HepG2 (cell line): Measurements from ENCODE around the gene EFS. TPM values are rescaled to one million over a fixed set of nuclear protein-coding genes. Genes with fewer than 3 reads are reported as not detected.
A peak's percentile ranks its signal among the peaks of the same experiment; 100 is the strongest.

ENCODE experiments used
- FOSL1 ChIP-seq: sonication (generic); formaldehyde crosslinking; IDR thresholded peaks from 2 replicates; pipeline ENCODE4 v1.9.0; 2021; ENCODE audit warnings: missing genetic modification reagents, borderline replicate concordance
- NFE2L2 ChIP-seq: fragments of 150-350 bp; IDR thresholded peaks from 2 replicates; pipeline ENCODE4 v1.6.1; 2014; ENCODE audit warnings: low read length
- NR2F6 ChIP-seq, 2 experiments: IDR thresholded peaks; 2 replicates each; pipeline ENCODE4 v1.6.1; 2016; ENCODE audit warnings: antibody characterized with exemption in 1 of 2, mild to moderate bottlenecking in 1 of 2
- RBM39 ChIP-seq: fragments of 200-400 bp; formaldehyde crosslinking; IDR thresholded peaks from one replicate; pipeline ENCODE4 v1.6.1; 2018; ENCODE audit warnings: antibody characterized with exemption, mild to moderate bottlenecking, low read depth, low read length; ENCODE audit not compliant: poor library complexity, severe bottlenecking
- ZFP36 ChIP-seq: fragments of 150-350 bp; IDR thresholded peaks from 2 replicates; pipeline ENCODE4 v1.6.1; 2018; ENCODE audit warnings: borderline replicate concordance, low read length, low read depth; ENCODE audit not compliant: partially characterized antibody
- ZNF430 ChIP-seq: sonication (generic); formaldehyde crosslinking; IDR thresholded peaks from 2 replicates; pipeline ENCODE4 v1.9.0; 2021; ENCODE audit warnings: mild to moderate bottlenecking, missing genetic modification reagents
- ZNF557 ChIP-seq: sonication (generic); formaldehyde crosslinking; IDR thresholded peaks from 2 replicates; pipeline ENCODE4 v1.4.0; 2020; ENCODE audit warnings: missing genetic modification reagents
- ZNF691 ChIP-seq: sonication (generic); formaldehyde crosslinking; IDR thresholded peaks from 2 replicates; pipeline ENCODE4 v1.4.0; 2020; ENCODE audit warnings: missing genetic modification reagents, low read depth, mild to moderate bottlenecking, borderline replicate concordance
- ZNF800 ChIP-seq: sonication (generic); formaldehyde crosslinking; IDR thresholded peaks from 2 replicates; pipeline ENCODE4 v1.4.0; 2020; ENCODE audit warnings: missing genetic modification reagents
- ZNF839 ChIP-seq: sonication (generic); formaldehyde crosslinking; IDR thresholded peaks from 2 replicates; pipeline ENCODE4 v1.4.0; 2020; ENCODE audit warnings: missing genetic modification reagents, mild to moderate bottlenecking, borderline replicate concordance
- polyA plus RNA-seq, 8 experiments: library from polyadenylated mRNA; depleted of rRNA in 3 of 8; stranded (reverse) in 7 of 8; unstranded in 1 of 8; fragments of >200 nt; fragmentation: Illumina TruSeq in 4 of 8; extraction: Trizol in 4 of 8; gene quantifications; 2 replicates each; pipeline versions ENCODE4 v1.2.1 to v1.2.3, GENCODE V29; 2011 to 2016; ENCODE audit warnings: low read depth in 4 of 8, missing spikeins in 1 of 8, mixed read lengths in 1 of 8; ENCODE audit not compliant: insufficient read depth in 1 of 8
- total RNA-seq, 5 experiments: library from RNA; depleted of rRNA; stranded (reverse); fragments of >200 nt; fragmentation: Illumina TruSeq; extraction: Trizol; gene quantifications; 2 replicates each; pipeline ENCODE4 v1.2.3, GENCODE V29; 2016; ENCODE audit warnings: low read depth in 1 of 5
- TF ChIP-seq, protein P1 (sequence below): sonication (generic); formaldehyde crosslinking; IDR thresholded peaks from 2 replicates; pipeline ENCODE4 v1.5.1; 2020; ENCODE audit warnings: mild to moderate bottlenecking, missing genetic modification reagents, moderate library complexity
- TF ChIP-seq, protein P2 (sequence below): sonication (generic); formaldehyde crosslinking; IDR thresholded peaks from 2 replicates; pipeline ENCODE4 v1.9.0; 2022; ENCODE audit warnings: low read depth, missing genetic modification reagents
- TF ChIP-seq, protein P3 (sequence below): fragments of 450-650 bp; IDR thresholded peaks from 2 replicates; pipeline ENCODE4 v1.6.1; 2017; ENCODE audit warnings: mild to moderate bottlenecking
- TF ChIP-seq, protein P4 (sequence below): sonication (generic); formaldehyde crosslinking; IDR thresholded peaks from 2 replicates; pipeline ENCODE4 v1.5.0; 2020; ENCODE audit warnings: mild to moderate bottlenecking, missing genetic modification reagents

Gene EFS
- total and polyA plus RNA-seq, 2 of the 13 experiments (the other 11 are each of a cell fraction or from before 2014, with no cell fraction given): not detected

DNA sequence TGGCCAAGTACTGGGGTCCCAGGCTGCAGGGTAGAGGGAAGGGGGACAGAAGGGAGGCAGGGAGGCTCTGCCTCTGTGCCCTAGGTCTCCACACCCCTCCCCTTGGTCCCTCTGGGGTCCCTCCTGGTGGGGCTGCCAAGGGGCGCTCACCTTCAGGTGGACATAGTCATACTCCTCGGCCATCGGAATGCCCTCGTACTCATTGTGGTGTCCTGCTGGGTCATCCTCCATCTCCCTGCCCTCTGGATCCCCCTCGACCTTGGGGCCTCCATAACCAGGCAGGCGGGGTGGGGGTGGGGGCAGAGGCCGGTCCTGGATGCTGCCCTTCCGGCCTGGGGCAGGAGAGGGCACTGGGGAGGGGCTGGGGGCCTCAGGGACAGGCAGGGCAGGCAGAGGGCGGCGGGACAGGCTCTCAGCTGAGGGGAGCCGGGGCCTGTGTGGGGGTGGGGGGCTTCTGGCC lies 5.8 kb downstream of the EFS start (continued):
- TF ChIP-seq, protein P1, sequence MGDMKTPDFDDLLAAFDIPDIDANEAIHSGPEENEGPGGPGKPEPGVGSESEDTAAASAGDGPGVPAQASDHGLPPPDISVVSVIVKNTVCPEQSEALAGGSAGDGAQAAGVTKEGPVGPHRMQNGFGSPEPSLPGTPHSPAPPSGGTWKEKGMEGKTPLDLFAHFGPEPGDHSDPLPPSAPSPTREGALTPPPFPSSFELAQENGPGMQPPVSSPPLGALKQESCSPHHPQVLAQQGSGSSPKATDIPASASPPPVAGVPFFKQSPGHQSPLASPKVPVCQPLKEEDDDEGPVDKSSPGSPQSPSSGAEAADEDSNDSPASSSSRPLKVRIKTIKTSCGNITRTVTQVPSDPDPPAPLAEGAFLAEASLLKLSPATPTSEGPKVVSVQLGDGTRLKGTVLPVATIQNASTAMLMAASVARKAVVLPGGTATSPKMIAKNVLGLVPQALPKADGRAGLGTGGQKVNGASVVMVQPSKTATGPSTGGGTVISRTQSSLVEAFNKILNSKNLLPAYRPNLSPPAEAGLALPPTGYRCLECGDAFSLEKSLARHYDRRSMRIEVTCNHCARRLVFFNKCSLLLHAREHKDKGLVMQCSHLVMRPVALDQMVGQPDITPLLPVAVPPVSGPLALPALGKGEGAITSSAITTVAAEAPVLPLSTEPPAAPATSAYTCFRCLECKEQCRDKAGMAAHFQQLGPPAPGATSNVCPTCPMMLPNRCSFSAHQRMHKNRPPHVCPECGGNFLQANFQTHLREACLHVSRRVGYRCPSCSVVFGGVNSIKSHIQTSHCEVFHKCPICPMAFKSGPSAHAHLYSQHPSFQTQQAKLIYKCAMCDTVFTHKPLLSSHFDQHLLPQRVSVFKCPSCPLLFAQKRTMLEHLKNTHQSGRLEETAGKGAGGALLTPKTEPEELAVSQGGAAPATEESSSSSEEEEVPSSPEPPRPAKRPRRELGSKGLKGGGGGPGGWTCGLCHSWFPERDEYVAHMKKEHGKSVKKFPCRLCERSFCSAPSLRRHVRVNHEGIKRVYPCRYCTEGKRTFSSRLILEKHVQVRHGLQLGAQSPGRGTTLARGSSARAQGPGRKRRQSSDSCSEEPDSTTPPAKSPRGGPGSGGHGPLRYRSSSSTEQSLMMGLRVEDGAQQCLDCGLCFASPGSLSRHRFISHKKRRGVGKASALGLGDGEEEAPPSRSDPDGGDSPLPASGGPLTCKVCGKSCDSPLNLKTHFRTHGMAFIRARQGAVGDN (CRISPR knock-in tag): peak; percentile 19; the same call in 1 of the 2 replicates
- TF ChIP-seq ZFP36 (no peak), ZNF800 (no peak), NR2F6 (IDR thresholded peaks at IDR 0.05) (0 out of 2 replicates have a peak, but pooled peaks have one; percentile 16), NR2F6 (CRISPR knock-in tag; IDR thresholded peaks at IDR 0.05) (no peak), RBM39 (no peak), ZNF691 (no peak), ZNF430 (CRISPR knock-in tag) (0 out of 2 replicates have a peak, but pooled peaks have one; percentile 31), FOSL1 (CRISPR knock-in tag) (no peak), ZNF839 (CRISPR knock-in tag) (peak; percentile 85; the same call in 1 of the 2 replicates), ZNF557 (CRISPR knock-in tag) (no peak), NFE2L2 (no peak)
- TF ChIP-seq, protein P2, sequence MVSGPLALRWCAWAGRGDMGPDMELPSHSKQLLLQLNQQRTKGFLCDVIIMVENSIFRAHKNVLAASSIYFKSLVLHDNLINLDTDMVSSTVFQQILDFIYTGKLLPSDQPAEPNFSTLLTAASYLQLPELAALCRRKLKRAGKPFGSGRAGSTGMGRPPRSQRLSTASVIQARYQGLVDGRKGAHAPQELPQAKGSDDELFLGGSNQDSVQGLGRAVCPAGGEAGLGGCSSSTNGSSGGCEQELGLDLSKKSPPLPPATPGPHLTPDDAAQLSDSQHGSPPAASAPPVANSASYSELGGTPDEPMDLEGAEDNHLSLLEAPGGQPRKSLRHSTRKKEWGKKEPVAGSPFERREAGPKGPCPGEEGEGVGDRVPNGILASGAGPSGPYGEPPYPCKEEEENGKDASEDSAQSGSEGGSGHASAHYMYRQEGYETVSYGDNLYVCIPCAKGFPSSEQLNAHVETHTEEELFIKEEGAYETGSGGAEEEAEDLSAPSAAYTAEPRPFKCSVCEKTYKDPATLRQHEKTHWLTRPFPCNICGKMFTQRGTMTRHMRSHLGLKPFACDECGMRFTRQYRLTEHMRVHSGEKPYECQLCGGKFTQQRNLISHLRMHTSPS (CRISPR knock-in tag): peak; percentile 41; the same call in 1 of the 2 replicates
- TF ChIP-seq, protein P3, sequence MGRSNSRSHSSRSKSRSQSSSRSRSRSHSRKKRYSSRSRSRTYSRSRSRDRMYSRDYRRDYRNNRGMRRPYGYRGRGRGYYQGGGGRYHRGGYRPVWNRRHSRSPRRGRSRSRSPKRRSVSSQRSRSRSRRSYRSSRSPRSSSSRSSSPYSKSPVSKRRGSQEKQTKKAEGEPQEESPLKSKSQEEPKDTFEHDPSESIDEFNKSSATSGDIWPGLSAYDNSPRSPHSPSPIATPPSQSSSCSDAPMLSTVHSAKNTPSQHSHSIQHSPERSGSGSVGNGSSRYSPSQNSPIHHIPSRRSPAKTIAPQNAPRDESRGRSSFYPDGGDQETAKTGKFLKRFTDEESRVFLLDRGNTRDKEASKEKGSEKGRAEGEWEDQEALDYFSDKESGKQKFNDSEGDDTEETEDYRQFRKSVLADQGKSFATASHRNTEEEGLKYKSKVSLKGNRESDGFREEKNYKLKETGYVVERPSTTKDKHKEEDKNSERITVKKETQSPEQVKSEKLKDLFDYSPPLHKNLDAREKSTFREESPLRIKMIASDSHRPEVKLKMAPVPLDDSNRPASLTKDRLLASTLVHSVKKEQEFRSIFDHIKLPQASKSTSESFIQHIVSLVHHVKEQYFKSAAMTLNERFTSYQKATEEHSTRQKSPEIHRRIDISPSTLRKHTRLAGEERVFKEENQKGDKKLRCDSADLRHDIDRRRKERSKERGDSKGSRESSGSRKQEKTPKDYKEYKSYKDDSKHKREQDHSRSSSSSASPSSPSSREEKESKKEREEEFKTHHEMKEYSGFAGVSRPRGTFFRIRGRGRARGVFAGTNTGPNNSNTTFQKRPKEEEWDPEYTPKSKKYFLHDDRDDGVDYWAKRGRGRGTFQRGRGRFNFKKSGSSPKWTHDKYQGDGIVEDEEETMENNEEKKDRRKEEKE: no peak
- TF ChIP-seq, protein P4, sequence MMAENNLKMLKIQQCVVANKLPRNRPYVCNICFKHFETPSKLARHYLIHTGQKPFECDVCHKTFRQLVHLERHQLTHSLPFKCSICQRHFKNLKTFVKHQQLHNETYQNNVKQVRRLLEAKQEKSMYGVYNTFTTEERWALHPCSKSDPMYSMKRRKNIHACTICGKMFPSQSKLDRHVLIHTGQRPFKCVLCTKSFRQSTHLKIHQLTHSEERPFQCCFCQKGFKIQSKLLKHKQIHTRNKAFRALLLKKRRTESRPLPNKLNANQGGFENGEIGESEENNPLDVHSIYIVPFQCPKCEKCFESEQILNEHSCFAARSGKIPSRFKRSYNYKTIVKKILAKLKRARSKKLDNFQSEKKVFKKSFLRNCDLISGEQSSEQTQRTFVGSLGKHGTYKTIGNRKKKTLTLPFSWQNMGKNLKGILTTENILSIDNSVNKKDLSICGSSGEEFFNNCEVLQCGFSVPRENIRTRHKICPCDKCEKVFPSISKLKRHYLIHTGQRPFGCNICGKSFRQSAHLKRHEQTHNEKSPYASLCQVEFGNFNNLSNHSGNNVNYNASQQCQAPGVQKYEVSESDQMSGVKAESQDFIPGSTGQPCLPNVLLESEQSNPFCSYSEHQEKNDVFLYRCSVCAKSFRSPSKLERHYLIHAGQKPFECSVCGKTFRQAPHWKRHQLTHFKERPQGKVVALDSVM (CRISPR knock-in tag): peak; percentile 73; the same call in 1 of the 2 replicates
